Gastrocnemius medialis (tissue), 4 donors: ENCODE measurements around the gene TMCO4.

Experiments
- CTCF ChIP-seq, 5 experiments: fragments of 450-650 bp in 3 of 5; fragments of 200-600 bp in 2 of 5; sonication (generic) in 2 of 5; IDR thresholded peaks in 4 of 5; conservative IDR thresholded peaks in 1 of 5; 1 replicate in 4 of 5; 2 replicates in 1 of 5; pipeline ENCODE4 v1.5.1; 2016 to 2019; ENCODE audit warnings: antibody characterized with exemption in 5 of 5, mild to moderate bottlenecking in 3 of 5, moderate library complexity in 3 of 5
- POLR2A ChIP-seq, 2 donors: fragments of 450-650 bp; IDR thresholded peaks; one replicate each; pipeline ENCODE4 v1.6.1; 2017; ENCODE audit warnings: antibody characterized with exemption in 2 of 2, mild to moderate bottlenecking in 2 of 2, moderate library complexity in 2 of 2

- TF ChIP-seq CTCF (IDR thresholded peaks at IDR 0.05 in 4 of 5, conservative IDR thresholded peaks at IDR 0.05 in 1 of 5) (no peak), POLR2A (IDR thresholded peaks at IDR 0.05) (peak; percentile 10 to 15)
Observed at GRCh38 chr1:19647643-19648042, 152.1 kb downstream of the TMCO4 start.
